SK-N-MC (cell line): ENCODE results near the gene PRXL2A.

Source experiments
- EZH2 ChIP-seq: fragments of 200-600 bp; sonication (generic); IDR thresholded peaks from one replicate; pipeline ENCODE4 v1.6.1; 2017; ENCODE audit warnings: antibody characterized with exemption
- POLR2AphosphoS5 ChIP-seq: IDR thresholded peaks from 2 replicates; pipeline ENCODE4 v1.6.1; 2012; ENCODE audit warnings: mild to moderate bottlenecking, low read depth, low read length, borderline replicate concordance

DNA sequence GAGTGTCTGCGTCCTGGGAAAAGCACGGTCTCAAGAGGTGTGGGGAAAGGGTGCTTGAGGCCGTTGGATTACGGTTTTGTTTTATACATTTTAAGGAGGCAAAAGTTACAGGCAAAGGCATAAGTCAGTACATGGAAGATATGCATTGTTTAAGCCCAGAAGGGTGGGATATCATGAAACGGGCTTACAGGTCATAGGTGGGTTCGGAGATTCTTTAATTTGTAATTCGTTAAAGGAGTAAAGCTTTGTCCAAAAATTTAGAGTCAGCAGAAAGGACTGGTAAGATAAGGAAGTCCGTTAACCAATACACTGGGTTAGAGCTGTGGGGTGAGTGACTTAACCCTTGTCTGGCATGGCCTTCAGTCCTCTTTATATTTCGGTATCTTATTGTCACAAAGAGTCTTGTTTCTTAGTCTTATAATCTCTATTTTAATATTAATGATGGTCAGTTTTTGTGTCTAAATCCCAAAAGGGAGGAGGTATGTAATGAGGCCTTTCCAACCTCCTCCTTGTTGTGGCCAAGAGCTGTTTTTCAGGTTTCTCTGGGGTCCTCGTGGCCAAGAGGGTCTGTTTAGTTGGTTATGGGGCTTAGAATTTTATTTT, 58.5 kb downstream of the PRXL2A start:
- TF ChIP-seq POLR2AphosphoS5 (no peak), EZH2 (no peak)
